ENCODE data around the gene FKBP2. TPM values are rescaled to one million over a fixed set of nuclear protein-coding genes. Genes with fewer than 3 reads are reported as not detected.

Gene FKBP2
- total RNA-seq (2022) (70.2 and 76.8 TPM in 2 replicates), Bru-seq, nascent RNA (percentile 81 among the genes with signal in this experiment), BruChase-seq, experiment 1, labeled RNA remaining after a 2-hour chase (percentile 87 among the genes with signal in this experiment), BruChase-seq, experiment 2, labeled RNA remaining after a 6-hour chase (percentile 88 among the genes with signal in this experiment)
- long read RNA-seq, transcript FKBP2-201 (6 exons, 657 nt), result major isoform, 130 of 154 reads
- long read RNA-seq, transcript FKBP2-202 (6 exons, 1,002 nt), result minor isoform, 6 of 154 reads
- long read RNA-seq, partial matches to known transcripts, result 9 of 154 reads
- long read RNA-seq, other reads (novel, unspliced or antisense), result 6 of 154 reads

DNA sequence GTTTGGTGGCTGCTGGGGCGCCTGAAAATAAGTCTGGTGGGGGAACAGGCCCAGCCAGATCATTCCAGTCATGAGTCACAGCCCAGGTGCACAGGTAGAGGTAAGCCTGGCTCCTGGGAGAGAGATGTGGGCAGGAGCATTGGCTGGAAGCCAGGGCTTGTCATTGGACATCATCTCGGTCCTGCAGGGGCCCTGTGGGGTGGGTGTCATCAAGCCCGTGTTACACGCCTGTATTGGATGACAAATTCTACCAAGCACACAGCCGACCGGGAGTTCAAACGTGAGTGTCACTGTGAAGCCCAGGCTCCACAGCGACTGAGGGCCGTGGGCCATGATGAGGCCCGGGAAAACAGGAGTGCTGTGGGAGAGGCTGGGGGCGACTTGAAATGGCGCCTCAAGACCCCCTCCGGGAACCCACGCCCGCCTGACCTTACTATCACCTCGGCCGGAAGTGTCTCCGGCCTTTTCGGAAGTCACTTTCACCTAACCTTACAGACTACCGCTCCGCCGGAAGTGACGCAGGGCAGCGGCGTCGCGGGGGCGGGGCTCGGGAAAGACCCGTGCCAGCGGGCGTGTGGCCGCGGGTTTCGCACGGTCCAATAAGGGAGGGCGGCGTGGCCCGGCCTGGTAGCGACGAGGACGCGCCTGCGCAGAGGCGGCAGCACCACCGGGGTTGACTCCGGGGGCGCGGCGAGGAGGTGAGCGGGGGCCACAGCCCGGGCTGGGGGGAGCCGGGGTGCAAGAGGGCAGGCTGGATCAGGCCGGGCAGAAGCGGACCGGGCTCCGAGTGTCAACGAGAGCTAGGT lies at the start of gene FKBP2:
Gene FKBP2 (plus strand): TSS at position 661 of the 806 bp plus-strand sequence. CDS start 1,293 bp downstream, outside the sequence.
- peaks cover 3% of the 10 kb centered on the region; the same call in 1 of the 2 replicates for H3K36me3 ChIP-seq (ENCODE audit: control insufficient read depth, insufficient read depth, low read length)
- TF ChIP-seq, protein P1, sequence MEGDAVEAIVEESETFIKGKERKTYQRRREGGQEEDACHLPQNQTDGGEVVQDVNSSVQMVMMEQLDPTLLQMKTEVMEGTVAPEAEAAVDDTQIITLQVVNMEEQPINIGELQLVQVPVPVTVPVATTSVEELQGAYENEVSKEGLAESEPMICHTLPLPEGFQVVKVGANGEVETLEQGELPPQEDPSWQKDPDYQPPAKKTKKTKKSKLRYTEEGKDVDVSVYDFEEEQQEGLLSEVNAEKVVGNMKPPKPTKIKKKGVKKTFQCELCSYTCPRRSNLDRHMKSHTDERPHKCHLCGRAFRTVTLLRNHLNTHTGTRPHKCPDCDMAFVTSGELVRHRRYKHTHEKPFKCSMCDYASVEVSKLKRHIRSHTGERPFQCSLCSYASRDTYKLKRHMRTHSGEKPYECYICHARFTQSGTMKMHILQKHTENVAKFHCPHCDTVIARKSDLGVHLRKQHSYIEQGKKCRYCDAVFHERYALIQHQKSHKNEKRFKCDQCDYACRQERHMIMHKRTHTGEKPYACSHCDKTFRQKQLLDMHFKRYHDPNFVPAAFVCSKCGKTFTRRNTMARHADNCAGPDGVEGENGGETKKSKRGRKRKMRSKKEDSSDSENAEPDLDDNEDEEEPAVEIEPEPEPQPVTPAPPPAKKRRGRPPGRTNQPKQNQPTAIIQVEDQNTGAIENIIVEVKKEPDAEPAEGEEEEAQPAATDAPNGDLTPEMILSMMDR (IDR thresholded peaks at IDR 0.05; ENCODE audit: insufficient read depth in 1 of 2, low read depth in 1 of 2, low read length in 1 of 2, severe bottlenecking in 1 of 2, unreplicated experiment in 1 of 2), result no peak
- Mint-ChIP-seq H3K27ac (ENCODE audit: unreplicated experiment) (peak within 1 kb of the TSS; percentile 90), H3K4me1 (ENCODE audit: low read depth, unreplicated experiment) (peaks cover 15% of the 10 kb centered on the region), H3K27me3 (ENCODE audit: insufficient read depth, unreplicated experiment) (no peaks in the 10 kb centered on the region), H3K9me3 (ENCODE audit: unreplicated experiment) (no peaks in the 10 kb centered on the region), H3K36me3 (ENCODE audit: insufficient read depth, unreplicated experiment) (peaks cover 61% of the 10 kb centered on the region), H3K4me3 (ENCODE audit: unreplicated experiment) (peak within 1 kb of the TSS; percentile 88)
- H3K4me3 ChIP-seq (ENCODE audit: low read depth, low read length), result peak within 1 kb of the TSS; percentile 95
- intact Hi-C loops (cut with micrococcal nuclease; ENCODE audit: unreplicated experiment), result loop anchor here (1.0 to 2.0 kb wide), 2 partner anchors 55 to 64 kb away; partner anchors contain the start of gene ESRRA
- H3K4me1 ChIP-seq, result peaks cover 20% of the 10 kb centered on the region
- peak; percentile 97 to 99 for DNase-seq
- no peaks in the 10 kb centered on the region for H3K27me3 ChIP-seq (replicated peaks; ENCODE audit: control insufficient read depth, insufficient read depth, low read length)
- ChIA-PET POLR2A (interaction anchor here (0.5 to 1.6 kb wide), 14 partner anchors 10 to 1454 kb away, joined by 3 to 12 read pairs (median 4); partner anchors contain the start of genes DNAJC4, ESRRA, NUDT22 and SF1), CTCF (interaction anchor here (0.6 to 1.1 kb wide), 8 partner anchors 9 to 1182 kb away, joined by 3 to 13 read pairs (median 3); partner anchors contain the start of genes ESRRA and STIP1)
- H3K9me3 ChIP-seq, result no peaks in the 10 kb centered on the region
- BruUV-seq (replicated peaks), result TSS peak; percentile 92

DNA sequence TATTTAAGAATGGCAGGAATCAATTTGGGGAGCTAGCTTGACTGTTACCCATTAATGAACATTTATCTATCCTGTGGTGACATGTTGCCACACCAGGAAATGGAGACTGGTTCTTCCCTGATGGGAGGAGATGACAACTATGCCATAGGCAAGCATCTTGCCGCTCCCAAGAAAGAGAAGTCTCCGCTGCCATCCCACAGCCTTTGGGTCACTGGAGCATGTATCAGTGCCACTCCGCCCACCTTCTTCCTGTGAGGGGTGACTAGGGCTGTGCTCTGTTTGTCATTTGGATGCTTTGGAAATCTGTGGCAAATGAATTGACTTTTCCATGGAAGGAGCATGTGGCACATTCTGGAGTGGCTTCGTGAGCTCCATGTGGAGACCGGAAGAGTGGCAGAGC lies 48.5 kb upstream of the FKBP2 start:
- H3K36me3 Mint-ChIP-seq (ENCODE audit: insufficient read depth, unreplicated experiment), result peaks cover 89% of the 10 kb centered on the region
- no peak overlapping the region for H3K4me3 Mint-ChIP-seq (ENCODE audit: unreplicated experiment)
- ChIA-PET CTCF (no interaction called here), POLR2A (interaction anchor here (0.5 kb wide), 1 partner anchor 11 kb away, joined by 3 read pairs; no protein-coding TSS in a partner anchor)
- no peak for DNase-seq
- TF ChIP-seq, protein P1 (IDR thresholded peaks at IDR 0.05; ENCODE audit: insufficient read depth in 1 of 2, low read depth in 1 of 2, low read length in 1 of 2, severe bottlenecking in 1 of 2, unreplicated experiment in 1 of 2), result no peak
- intact Hi-C loops (cut with micrococcal nuclease; ENCODE audit: unreplicated experiment), result no loop called here
- H3K4me3 ChIP-seq (ENCODE audit: low read depth, low read length), result no peak overlapping the region
- H3K9me3 Mint-ChIP-seq (ENCODE audit: unreplicated experiment), result no peaks in the 10 kb centered on the region
- H3K9me3 ChIP-seq, result no peaks in the 10 kb centered on the region
- H3K27me3 ChIP-seq (replicated peaks; ENCODE audit: control insufficient read depth, insufficient read depth, low read length), result no peaks in the 10 kb centered on the region
- no peaks in the 10 kb centered on the region for H3K4me1 Mint-ChIP-seq (ENCODE audit: low read depth, unreplicated experiment)
- H3K36me3 ChIP-seq (ENCODE audit: control insufficient read depth, insufficient read depth, low read length), result peaks cover 8% of the 10 kb centered on the region
- no TSS peak for BruUV-seq (replicated peaks)
- no peaks in the 10 kb centered on the region for H3K27me3 Mint-ChIP-seq (ENCODE audit: insufficient read depth, unreplicated experiment)
- no peak overlapping the region for H3K27ac Mint-ChIP-seq (ENCODE audit: unreplicated experiment)
- 0 out of 2 replicates have a peak, but pooled peaks cover 3% of the 10 kb centered on the region for H3K4me1 ChIP-seq

DNA sequence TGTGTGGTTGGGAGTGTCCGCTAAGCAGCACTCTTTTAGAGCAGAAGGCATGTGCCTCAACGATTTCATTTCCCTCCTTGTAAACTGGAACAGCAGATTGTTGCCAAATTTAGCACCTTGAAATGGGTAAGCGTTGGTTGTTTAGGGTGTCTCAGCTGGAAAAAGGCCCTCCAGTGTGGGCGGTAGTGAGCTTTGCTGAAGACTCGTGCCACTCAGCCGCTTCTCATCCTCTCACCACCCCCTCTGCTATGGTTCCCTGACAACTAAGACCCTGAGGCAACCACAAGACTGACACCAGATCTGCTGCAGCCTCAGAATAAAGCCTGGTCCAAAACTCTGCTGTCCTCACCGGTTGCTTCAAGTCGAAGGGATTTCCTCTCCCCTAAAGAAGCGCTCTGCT lies 44.3 kb upstream of the FKBP2 start:
- H3K4me3 ChIP-seq (ENCODE audit: low read depth, low read length), result no peak overlapping the region
- no peak for DNase-seq
- intact Hi-C loops (cut with micrococcal nuclease; ENCODE audit: unreplicated experiment), result no loop called here
- H3K36me3 ChIP-seq (ENCODE audit: control insufficient read depth, insufficient read depth, low read length), result peaks cover 10% of the 10 kb centered on the region
- Mint-ChIP-seq H3K36me3 (ENCODE audit: insufficient read depth, unreplicated experiment) (peaks cover 100% of the 10 kb centered on the region), H3K4me3 (ENCODE audit: unreplicated experiment) (no peak overlapping the region), H3K9me3 (ENCODE audit: unreplicated experiment) (no peaks in the 10 kb centered on the region), H3K4me1 (ENCODE audit: low read depth, unreplicated experiment) (no peaks in the 10 kb centered on the region), H3K27ac (ENCODE audit: unreplicated experiment) (no peak overlapping the region), H3K27me3 (ENCODE audit: insufficient read depth, unreplicated experiment) (no peaks in the 10 kb centered on the region)
- CTCF ChIA-PET, result interaction anchor here (0.6 to 1.9 kb wide), 2 partner anchors 11 to 15 kb away, joined by 4 to 14 read pairs; partner anchors contain the start of gene STIP1
- TF ChIP-seq, protein P1 (IDR thresholded peaks at IDR 0.05; ENCODE audit: insufficient read depth in 1 of 2, low read depth in 1 of 2, low read length in 1 of 2, severe bottlenecking in 1 of 2, unreplicated experiment in 1 of 2), result no peak
- POLR2A ChIA-PET, result interaction anchor here (0.6 kb wide), 1 partner anchor 383 kb away, joined by 4 read pairs; no protein-coding TSS in a partner anchor
- H3K4me1 ChIP-seq, result no peaks in the 10 kb centered on the region
- BruUV-seq (replicated peaks), result no TSS peak
- no peaks in the 10 kb centered on the region for H3K27me3 ChIP-seq (replicated peaks; ENCODE audit: control insufficient read depth, insufficient read depth, low read length)
- H3K9me3 ChIP-seq, result no peaks in the 10 kb centered on the region
